Activated B cell treated with CpG ODN at 0.5 μM for 24 hours (primary cell): ENCODE data around the gene VPS13C. TPM values are rescaled to one million over a fixed set of nuclear protein-coding genes. Genes with fewer than 3 reads are reported as not detected.

Source experiments
- ATAC-seq: fragments of 200-7000 bp; cut with Tn5 transposase; one replicate; pipeline ENCODE4 v1.10.0; 2021; ENCODE audit warnings: low read depth, mild to moderate bottlenecking, moderate library complexity
- CTCF ChIA-PET: fragments of 350-600 bp; sonication (Branson Sonifier 250); formaldehyde crosslinking; loops from one replicate; lab custom pipeline; 2021; ENCODE audit warnings: antibody characterized with exemption; lab: Charles Lee
- POLR2A ChIA-PET: fragments of 350-600 bp; sonication (Branson Sonifier 250); formaldehyde crosslinking; loops from one replicate; lab custom pipeline; 2021; ENCODE audit warnings: antibody characterized with exemption; lab: Charles Lee
- DNase-seq: peaks from one replicate; pipeline ENCODE4 v3.0.0; 2022
- H3K27ac Mint-ChIP-seq: one replicate; pipeline ENCODE4 v1.8.0; 2020; ENCODE audit warnings: mixed read lengths
- H3K27me3 Mint-ChIP-seq: one replicate; pipeline ENCODE4 v1.8.0; 2021; ENCODE audit warnings: mixed read lengths
- H3K36me3 Mint-ChIP-seq: one replicate; pipeline ENCODE4 v1.8.0; 2021; ENCODE audit warnings: low read depth, mixed read lengths
- H3K4me1 Mint-ChIP-seq: one replicate; pipeline ENCODE4 v1.8.0; 2021; ENCODE audit warnings: mixed read lengths
- H3K4me3 Mint-ChIP-seq: one replicate; pipeline ENCODE4 v1.8.0; 2020; ENCODE audit warnings: mild to moderate bottlenecking, mixed read lengths
- H3K9me3 Mint-ChIP-seq: one replicate; pipeline ENCODE4 v1.8.0; 2020; ENCODE audit warnings: mixed read lengths
- CTCF ChIP-seq: fragments of 200-600 bp; IDR thresholded peaks from one replicate; pipeline ENCODE4 v1.8.0; 2022; ENCODE audit warnings: antibody characterized with exemption, mild to moderate bottlenecking
- intact Hi-C: fragments of 100-400 bp; cut with micrococcal nuclease; formaldehyde crosslinking; loops from one replicate; pipeline ENCODE4 v1.15.1; 2024
- total RNA-seq: library from RNA; stranded (reverse); gene quantifications from 2 replicates; pipeline ENCODE4 v1.2.3, GENCODE V29; 2022

VPS13C gene
- total RNA-seq, 1 donor from 2014 or later: 172 TPM

- ATAC-seq (no peak), DNase-seq (no peak)
- ChIA-PET POLR2A (no interaction called here), CTCF (interaction anchor here (0.8 kb wide), 1 partner anchor 99 kb away, joined by 3 read pairs; no protein-coding TSS in a partner anchor)
- peaks cover 72% of the 10 kb centered on the region for H3K36me3 Mint-ChIP-seq
- no peak for TF ChIP-seq CTCF
- no peaks in the 10 kb centered on the region for H3K9me3 Mint-ChIP-seq
- no peaks in the 10 kb centered on the region for H3K4me1 Mint-ChIP-seq
- no peak overlapping the region for H3K4me3 Mint-ChIP-seq
- H3K27me3 Mint-ChIP-seq: no peaks in the 10 kb centered on the region
- no peak overlapping the region for H3K27ac Mint-ChIP-seq
- intact Hi-C loops: loop anchor here (5.0 kb wide), 1 partner anchor 98 kb away; no protein-coding TSS in a partner anchor
These were observed 85.5 kb downstream of the VPS13C start for GRCh38 chr15:61974759-61975158.

GRCh38 chr15:61974118-61974517 is 86.1 kb downstream of the VPS13C start:
- Mint-ChIP-seq H3K4me3 (no peak overlapping the region), H3K27me3 (no peaks in the 10 kb centered on the region), H3K4me1 (no peaks in the 10 kb centered on the region), H3K27ac (no peak overlapping the region), H3K36me3 (peaks cover 66% of the 10 kb centered on the region), H3K9me3 (no peaks in the 10 kb centered on the region)
- CTCF ChIA-PET: no interaction called here
- no peak for TF ChIP-seq CTCF
- ATAC-seq (no peak), DNase-seq (no peak)
- intact Hi-C loops: loop anchor here (5.0 kb wide), 1 partner anchor 98 kb away; no protein-coding TSS in a partner anchor
- POLR2A ChIA-PET: no interaction called here

- TF ChIP-seq CTCF: no peak
- no peaks in the 10 kb centered on the region for H3K27me3 Mint-ChIP-seq
- intact Hi-C loops: no loop called here
- peaks cover 3% of the 10 kb centered on the region for H3K9me3 Mint-ChIP-seq
- no peak overlapping the region for H3K4me3 Mint-ChIP-seq
- CTCF ChIA-PET: no interaction called here
- no peaks in the 10 kb centered on the region for H3K4me1 Mint-ChIP-seq
- H3K27ac Mint-ChIP-seq: no peak overlapping the region
- no peak for DNase-seq
- POLR2A ChIA-PET: no interaction called here
- H3K36me3 Mint-ChIP-seq: peaks cover 81% of the 10 kb centered on the region
- no peak for ATAC-seq
These were observed 108.3 kb downstream of the VPS13C start for GRCh38 chr15:61951949-61952348.

- H3K36me3 Mint-ChIP-seq: peaks cover 74% of the 10 kb centered on the region
- no peak for TF ChIP-seq CTCF
- H3K4me3 Mint-ChIP-seq: no peak overlapping the region
- POLR2A ChIA-PET: no interaction called here
- H3K27me3 Mint-ChIP-seq: no peaks in the 10 kb centered on the region
- ATAC-seq (no peak), DNase-seq (no peak)
- no peaks in the 10 kb centered on the region for H3K4me1 Mint-ChIP-seq
- intact Hi-C loops: no loop called here
- no peaks in the 10 kb centered on the region for H3K9me3 Mint-ChIP-seq
- H3K27ac Mint-ChIP-seq: no peak overlapping the region
- CTCF ChIA-PET: no interaction called here
These were observed 113.5 kb downstream of the VPS13C start for GRCh38 chr15:61946778-61947177.

- ATAC-seq (no peak), DNase-seq (no peak)
- no peaks in the 10 kb centered on the region for H3K4me1 Mint-ChIP-seq
- TF ChIP-seq CTCF: no peak
- intact Hi-C loops: no loop called here
- H3K27ac Mint-ChIP-seq: no peak overlapping the region
- ChIA-PET CTCF (no interaction called here), POLR2A (no interaction called here)
- H3K4me3 Mint-ChIP-seq: no peak overlapping the region
- no peaks in the 10 kb centered on the region for H3K9me3 Mint-ChIP-seq
- H3K27me3 Mint-ChIP-seq: no peaks in the 10 kb centered on the region
- H3K36me3 Mint-ChIP-seq: peaks cover 74% of the 10 kb centered on the region
These were observed 116.3 kb downstream of the VPS13C start for GRCh38 chr15:61943992-61944391.
